CD4-positive, alpha-beta memory T cell (primary cell): ENCODE measurements around the gene EIF4A3. TPM values are rescaled to one million over a fixed set of nuclear protein-coding genes. Genes with fewer than 3 reads are reported as not detected.

ENCODE experiments used
- CTCF ChIA-PET: fragments of 350-600 bp; sonication (Branson Sonifier 250); formaldehyde crosslinking; loops from one replicate; lab custom pipeline; 2021; ENCODE audit warnings: inconsistent platforms; ENCODE audit not compliant: partially characterized antibody; lab: Charles Lee
- POLR2A ChIA-PET: fragments of 350-600 bp; sonication (Branson Sonifier 250); formaldehyde crosslinking; loops from one replicate; lab custom pipeline; 2021; ENCODE audit not compliant: partially characterized antibody; lab: Charles Lee
- DNase-seq, 5 donors: peaks; one replicate each; pipeline versions ENCODE4 v3.0.0 to v3.0.0-alpha.2; 2020 to 2022; ENCODE audit warnings: mixed read lengths in 1 of 5
- H3K27ac ChIP-seq: one replicate; pipeline ENCODE4 v1.7.0; 2013; ENCODE audit warnings: low read depth, low read length
- H3K27me3 ChIP-seq: 2 replicates; pipeline ENCODE4 v1.7.0; 2013; ENCODE audit warnings: mild to moderate bottlenecking, low read length, moderate library complexity; ENCODE audit not compliant: insufficient read depth
- H3K36me3 ChIP-seq: 2 replicates; pipeline ENCODE4 v1.7.0; 2013; ENCODE audit warnings: mild to moderate bottlenecking, low read length, moderate library complexity; ENCODE audit not compliant: insufficient read depth
- H3K4me1 ChIP-seq: 2 replicates; pipeline ENCODE4 v1.7.0; 2013; ENCODE audit warnings: mild to moderate bottlenecking, low read length, moderate library complexity; ENCODE audit not compliant: insufficient read depth
- H3K4me3 ChIP-seq, 2 donors: one replicate each; pipeline ENCODE4 v1.7.0; 2013; ENCODE audit warnings: low read length in 2 of 2, mild to moderate bottlenecking in 1 of 2
- H3K9me3 ChIP-seq, 2 donors: one replicate each; pipeline ENCODE4 v1.7.0; 2013; ENCODE audit warnings: low read length in 2 of 2, control low read depth in 1 of 2; ENCODE audit not compliant: control insufficient read depth in 1 of 2
- H3K27ac Mint-ChIP-seq, 7 donors: one replicate each; pipeline ENCODE4 v1.8.0; 2020 to 2021; ENCODE audit warnings: mixed read lengths in 7 of 7, mild to moderate bottlenecking in 6 of 7, inconsistent platforms in 3 of 7, moderate library complexity in 3 of 7
- H3K27me3 Mint-ChIP-seq, 2 donors: one replicate each; pipeline ENCODE4 v1.8.0; 2020 to 2021; ENCODE audit warnings: mixed read lengths in 2 of 2
- H3K36me3 Mint-ChIP-seq, 2 donors: one replicate each; pipeline ENCODE4 v1.8.0; 2020 to 2021; ENCODE audit warnings: mixed read lengths in 2 of 2, inconsistent platforms in 1 of 2, mild to moderate bottlenecking in 1 of 2
- H3K4me1 Mint-ChIP-seq, 4 donors: one replicate each; pipeline ENCODE4 v1.8.0; 2020 to 2021; ENCODE audit warnings: mixed read lengths in 4 of 4, mild to moderate bottlenecking in 1 of 4
- H3K4me3 Mint-ChIP-seq, 8 donors: one replicate each; pipeline ENCODE4 v1.8.0; 2020 to 2021; ENCODE audit warnings: mixed read lengths in 8 of 8, mild to moderate bottlenecking in 7 of 8, moderate library complexity in 6 of 8, inconsistent platforms in 3 of 8
- H3K9me3 Mint-ChIP-seq, 8 donors: one replicate each; pipeline ENCODE4 v1.8.0; 2020 to 2021; ENCODE audit warnings: mixed read lengths in 8 of 8, mild to moderate bottlenecking in 5 of 8, inconsistent platforms in 3 of 8, moderate library complexity in 1 of 8
- intact Hi-C: fragments of 100-400 bp; cut with micrococcal nuclease; formaldehyde crosslinking; loops from one replicate; pipeline ENCODE4 v1.15.1; 2023
- polyA plus RNA-seq, 2 donors: library from polyadenylated mRNA; unstranded; fragments of 300-500 nt; fragmentation: Illumina TruSeq; gene quantifications; one replicate each; pipeline ENCODE4 v1.2.3, GENCODE V29; 2021
- total RNA-seq, 2 experiments: library from RNA; stranded (reverse); gene quantifications; one replicate each; pipeline ENCODE4 v1.2.3, GENCODE V29; 2021

The EIF4A3 gene
- total and polyA plus RNA-seq, 4 experiments from 2014 or later, result 54.2 to 105 (median 70.9) TPM

- no peaks in the 10 kb centered on the region for H3K36me3 ChIP-seq
- Mint-ChIP-seq H3K27me3 (peaks cover 0 to 2% of the 10 kb centered on the region in 2 donors), H3K36me3 (peaks cover 0 to 4% of the 10 kb centered on the region in 2 donors), H3K9me3 (no peaks in the 10 kb centered on the region), H3K27ac (peak within 1 kb of the TSS; percentile 80 to 94 (median 88)), H3K4me1 (peaks cover 12 to 31% (median 16%) of the 10 kb centered on the region in 4 donors), H3K4me3 (peak within 1 kb of the TSS; percentile 87 to 92 (median 90))
- intact Hi-C loops, result loop anchor here (1.0 to 2.0 kb wide), 2 partner anchors 46 to 152 kb away; partner anchors contain the start of gene EIF4A3
- peak within 1 kb of the TSS; percentile 52 to 82 for H3K4me3 ChIP-seq
- no peaks in the 10 kb centered on the region for H3K9me3 ChIP-seq
- CTCF ChIA-PET, result interaction anchor here (0.6 to 2.6 kb wide), 14 partner anchors 8 to 373 kb away, joined by 3 to 16 read pairs (median 7); partner anchors contain the start of gene EIF4A3
- no peaks in the 10 kb centered on the region for H3K27me3 ChIP-seq
- H3K4me1 ChIP-seq, result peaks cover 20% of the 10 kb centered on the region
- peak; percentile 79 to 93 (median 89) for DNase-seq
- H3K27ac ChIP-seq, result peak within 1 kb of the TSS; percentile 76
- POLR2A ChIA-PET, result interaction anchor here (0.8 to 3.8 kb wide), 21 partner anchors 9 to 1137 kb away, joined by 3 to 36 read pairs (median 4); partner anchors contain the start of genes CBX4, CBX8, EIF4A3 and ENDOV
Measured at GRCh38 chr17:80101011-80101945, 45.6 kb downstream of the EIF4A3 start, which contains the start of gene GAA. GAA (plus strand) TSS chr17:80101581; CDS start chr17:80104587, 3,006 bp downstream.

GRCh38 chr17:80100035-80100323, 46.9 kb downstream of the EIF4A3 start:
- no peaks in the 10 kb centered on the region for H3K9me3 ChIP-seq
- H3K4me3 Mint-ChIP-seq, result peak overlapping the region in 6 of 8 donors; percentile 86 to 91 (median 90)
- ChIA-PET CTCF (no interaction called here), POLR2A (interaction anchor here (3.8 kb wide), 1 partner anchor 47 kb away, joined by 36 read pairs; the partner anchor contains the start of gene EIF4A3)
- no peak overlapping the region for H3K4me3 ChIP-seq
- H3K36me3 Mint-ChIP-seq, result peaks cover 0 to 4% of the 10 kb centered on the region in 2 donors
- no peaks in the 10 kb centered on the region for H3K27me3 ChIP-seq
- peaks cover 0 to 2% of the 10 kb centered on the region in 2 donors for H3K27me3 Mint-ChIP-seq
- H3K36me3 ChIP-seq, result no peaks in the 10 kb centered on the region
- H3K27ac ChIP-seq, result no peak overlapping the region
- peaks cover 12 to 31% (median 16%) of the 10 kb centered on the region in 4 donors for H3K4me1 Mint-ChIP-seq
- H3K27ac Mint-ChIP-seq, result peak overlapping the region in 4 of 7 donors; percentile 76 to 93 (median 80)
- H3K9me3 Mint-ChIP-seq, result no peaks in the 10 kb centered on the region
- peaks cover 20% of the 10 kb centered on the region for H3K4me1 ChIP-seq
- intact Hi-C loops, result loop anchor here (2.0 kb wide), 1 partner anchor 47 kb away; the partner anchor contains the start of gene EIF4A3
- DNase-seq, result no peak

- no peaks in the 10 kb centered on the region for H3K36me3 ChIP-seq
- H3K4me1 Mint-ChIP-seq, result peaks cover 12 to 31% (median 16%) of the 10 kb centered on the region in 4 donors
- peak overlapping the region in 6 of 8 donors; percentile 20 to 46 (median 30) for H3K4me3 Mint-ChIP-seq
- no peak overlapping the region for H3K4me3 ChIP-seq
- intact Hi-C loops, result loop anchor here (2.0 kb wide), 1 partner anchor 47 kb away; the partner anchor contains the start of gene EIF4A3
- peaks cover 20% of the 10 kb centered on the region for H3K4me1 ChIP-seq
- peaks cover 0 to 4% of the 10 kb centered on the region in 2 donors for H3K36me3 Mint-ChIP-seq
- H3K27me3 Mint-ChIP-seq, result peaks cover 0 to 2% of the 10 kb centered on the region in 2 donors
- H3K9me3 ChIP-seq, result no peaks in the 10 kb centered on the region
- no peak overlapping the region for H3K27ac ChIP-seq
- H3K27me3 ChIP-seq, result no peaks in the 10 kb centered on the region
- no peaks in the 10 kb centered on the region for H3K9me3 Mint-ChIP-seq
- ChIA-PET CTCF (no interaction called here), POLR2A (interaction anchor here (3.8 kb wide), 1 partner anchor 47 kb away, joined by 36 read pairs; the partner anchor contains the start of gene EIF4A3)
- DNase-seq, result no peak
- H3K27ac Mint-ChIP-seq, result peak overlapping the region in 2 of 7 donors; percentile 37 to 76
Measured at GRCh38 chr17:80099291-80100034, 47.5 kb downstream of the EIF4A3 start.

DNA sequence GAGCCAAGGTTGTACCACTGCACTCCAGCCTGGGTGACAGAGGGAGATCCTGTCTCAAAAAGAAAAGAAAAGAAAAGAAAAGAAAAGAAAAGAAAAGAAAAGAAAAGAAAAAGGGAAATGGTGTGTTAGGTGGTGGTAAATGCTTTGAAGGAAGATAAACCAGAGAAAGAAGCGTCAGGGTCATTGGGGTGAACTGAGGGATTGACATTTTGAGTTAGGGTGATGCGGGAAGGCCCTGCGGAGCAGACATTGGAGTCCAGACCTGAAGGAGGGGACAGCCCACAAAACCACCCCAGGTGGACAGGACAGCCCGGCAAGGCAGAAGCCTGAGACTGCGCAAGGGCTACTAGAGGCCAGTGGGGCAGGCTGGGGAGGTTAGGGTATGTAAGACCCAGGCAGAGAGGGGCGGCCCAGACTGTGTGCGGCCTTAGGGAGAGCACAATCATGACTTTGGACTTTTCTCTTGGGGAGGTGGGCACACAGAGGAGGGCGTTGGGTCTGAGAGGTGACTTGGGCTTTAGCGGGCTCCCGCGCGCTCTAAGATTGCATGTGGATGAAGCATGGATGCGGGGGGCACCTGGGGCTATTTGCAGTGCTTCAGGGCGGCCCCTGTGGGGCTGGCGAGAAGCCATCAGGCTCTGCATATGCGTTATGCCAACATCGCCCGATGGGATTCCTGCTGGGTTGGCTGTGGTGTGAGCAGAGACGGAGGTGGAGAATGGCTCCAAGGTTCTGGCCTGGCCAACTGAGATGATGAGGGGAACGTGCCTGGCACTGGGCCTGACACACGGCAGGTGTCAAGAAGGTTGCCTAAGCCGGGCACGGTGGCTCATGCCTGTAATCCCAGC, 48.9 kb downstream of the EIF4A3 start:
- Mint-ChIP-seq H3K4me1 (peaks cover 12 to 25% (median 14%) of the 10 kb centered on the region in 4 donors), H3K4me3 (peak overlapping the region in 2 of 8 donors; percentile 30 to 68), H3K27me3 (peaks cover 0 to 2% of the 10 kb centered on the region in 2 donors), H3K36me3 (peaks cover 0 to 4% of the 10 kb centered on the region in 2 donors), H3K27ac (peak overlapping the region in 1 of 7 donors; percentile 7), H3K9me3 (no peaks in the 10 kb centered on the region)
- ChIA-PET CTCF (interaction anchor here (0.7 kb wide), 1 partner anchor 72 kb away, joined by 3 read pairs; no protein-coding TSS in a partner anchor), POLR2A (no interaction called here)
- Histone ChIP-seq H3K36me3 (no peaks in the 10 kb centered on the region), H3K27me3 (no peaks in the 10 kb centered on the region), H3K4me3 (no peak overlapping the region), H3K27ac (no peak overlapping the region), H3K9me3 (no peaks in the 10 kb centered on the region), H3K4me1 (peaks cover 20% of the 10 kb centered on the region)
- intact Hi-C loops, result no loop called here
- no peak for DNase-seq

GRCh38 chr17:80097127-80097621, 49.8 kb downstream of the EIF4A3 start:
- H3K27ac ChIP-seq, result no peak overlapping the region
- H3K4me3 ChIP-seq, result no peak overlapping the region
- peaks cover 0 to 4% of the 10 kb centered on the region in 2 donors for H3K36me3 Mint-ChIP-seq
- no peaks in the 10 kb centered on the region for H3K9me3 ChIP-seq
- no peaks in the 10 kb centered on the region for H3K9me3 Mint-ChIP-seq
- no peaks in the 10 kb centered on the region for H3K27me3 ChIP-seq
- CTCF ChIA-PET, result no interaction called here
- no peak for DNase-seq
- intact Hi-C loops, result no loop called here
- peaks cover 10 to 18% (median 11%) of the 10 kb centered on the region in 4 donors for H3K4me1 Mint-ChIP-seq
- H3K36me3 ChIP-seq, result no peaks in the 10 kb centered on the region
- H3K4me3 Mint-ChIP-seq, result no peak overlapping the region
- peaks cover 15% of the 10 kb centered on the region for H3K4me1 ChIP-seq
- H3K27ac Mint-ChIP-seq, result peak overlapping the region in 1 of 7 donors; percentile 20
- H3K27me3 Mint-ChIP-seq, result peaks cover 0 to 2% of the 10 kb centered on the region in 2 donors
- POLR2A ChIA-PET, result no interaction called here

- POLR2A ChIA-PET, result no interaction called here
- Histone ChIP-seq H3K27me3 (no peaks in the 10 kb centered on the region), H3K27ac (no peak overlapping the region), H3K9me3 (no peaks in the 10 kb centered on the region), H3K4me3 (no peak overlapping the region), H3K4me1 (peaks cover 13% of the 10 kb centered on the region), H3K36me3 (no peaks in the 10 kb centered on the region)
- Mint-ChIP-seq H3K27ac (no peak overlapping the region), H3K9me3 (no peaks in the 10 kb centered on the region), H3K36me3 (no peaks in the 10 kb centered on the region), H3K4me3 (no peak overlapping the region), H3K27me3 (peaks cover 0 to 2% of the 10 kb centered on the region in 2 donors), H3K4me1 (peaks cover 5 to 14% (median 8%) of the 10 kb centered on the region in 4 donors)
- CTCF ChIA-PET, result interaction anchor here (1.6 kb wide), 1 partner anchor 14 kb away, joined by 3 read pairs; no protein-coding TSS in a partner anchor
- intact Hi-C loops, result no loop called here
- no peak for DNase-seq
Measured at GRCh38 chr17:80096561-80097021, 50.3 kb downstream of the EIF4A3 start.
